Endothelial cell (in vitro differentiated cells): Measurements from ENCODE around the gene C21orf91. TPM values are rescaled to one million over a fixed set of nuclear protein-coding genes. Genes with fewer than 3 reads are reported as not detected.

Source experiments
- DNase-seq: peaks from one replicate; pipeline ENCODE4 v3.0.0; 2021; ENCODE audit warnings: low spot score
- H3K27ac Mint-ChIP-seq: one replicate; pipeline ENCODE4 v1.8.0; 2021; ENCODE audit warnings: mixed read lengths, inconsistent platforms; ENCODE audit not compliant: unreplicated experiment
- H3K27me3 Mint-ChIP-seq: one replicate; pipeline ENCODE4 v1.8.0; 2021; ENCODE audit warnings: mild to moderate bottlenecking, moderate library complexity, mixed read lengths, inconsistent platforms; ENCODE audit not compliant: unreplicated experiment
- H3K36me3 Mint-ChIP-seq: one replicate; pipeline ENCODE4 v1.8.0; 2021; ENCODE audit warnings: mild to moderate bottlenecking, low read depth, mixed read lengths, inconsistent platforms; ENCODE audit not compliant: unreplicated experiment
- H3K4me1 Mint-ChIP-seq: one replicate; pipeline ENCODE4 v1.8.0; 2021; ENCODE audit warnings: mild to moderate bottlenecking, mixed read lengths, inconsistent platforms; ENCODE audit not compliant: unreplicated experiment
- H3K4me3 Mint-ChIP-seq: one replicate; pipeline ENCODE4 v1.8.0; 2021; ENCODE audit warnings: mild to moderate bottlenecking, mixed read lengths, inconsistent platforms; ENCODE audit not compliant: unreplicated experiment
- H3K9me3 Mint-ChIP-seq: one replicate; pipeline ENCODE4 v1.8.0; 2021; ENCODE audit warnings: mixed read lengths, inconsistent platforms; ENCODE audit not compliant: unreplicated experiment
- total RNA-seq: library from RNA; stranded (reverse); fragmentation: NEBNext Ultra II Directional; extraction: Animal tissue kit (Norgen Biotek cat#: 25700); gene quantifications from one replicate; pipeline ENCODE4 v1.2.1, GENCODE V29; 2021; ENCODE audit not compliant: unreplicated experiment
- TF ChIP-seq, protein P1 (sequence below): fragments of 200-600 bp; sonication (generic); IDR thresholded peaks from one replicate; pipeline ENCODE4 v1.5.0; 2021; ENCODE audit warnings: antibody characterized with exemption; ENCODE audit not compliant: unreplicated experiment

C21orf91 gene
- total RNA-seq, 1 donor from 2014 or later = 29.5 TPM

- Mint-ChIP-seq H3K27ac (no peak overlapping the region), H3K4me3 (no peak overlapping the region), H3K4me1 (no peaks in the 10 kb centered on the region)
These were observed 24.5 kb downstream of the C21orf91 start for GRCh38 chr21:17794518-17795145.

DNA sequence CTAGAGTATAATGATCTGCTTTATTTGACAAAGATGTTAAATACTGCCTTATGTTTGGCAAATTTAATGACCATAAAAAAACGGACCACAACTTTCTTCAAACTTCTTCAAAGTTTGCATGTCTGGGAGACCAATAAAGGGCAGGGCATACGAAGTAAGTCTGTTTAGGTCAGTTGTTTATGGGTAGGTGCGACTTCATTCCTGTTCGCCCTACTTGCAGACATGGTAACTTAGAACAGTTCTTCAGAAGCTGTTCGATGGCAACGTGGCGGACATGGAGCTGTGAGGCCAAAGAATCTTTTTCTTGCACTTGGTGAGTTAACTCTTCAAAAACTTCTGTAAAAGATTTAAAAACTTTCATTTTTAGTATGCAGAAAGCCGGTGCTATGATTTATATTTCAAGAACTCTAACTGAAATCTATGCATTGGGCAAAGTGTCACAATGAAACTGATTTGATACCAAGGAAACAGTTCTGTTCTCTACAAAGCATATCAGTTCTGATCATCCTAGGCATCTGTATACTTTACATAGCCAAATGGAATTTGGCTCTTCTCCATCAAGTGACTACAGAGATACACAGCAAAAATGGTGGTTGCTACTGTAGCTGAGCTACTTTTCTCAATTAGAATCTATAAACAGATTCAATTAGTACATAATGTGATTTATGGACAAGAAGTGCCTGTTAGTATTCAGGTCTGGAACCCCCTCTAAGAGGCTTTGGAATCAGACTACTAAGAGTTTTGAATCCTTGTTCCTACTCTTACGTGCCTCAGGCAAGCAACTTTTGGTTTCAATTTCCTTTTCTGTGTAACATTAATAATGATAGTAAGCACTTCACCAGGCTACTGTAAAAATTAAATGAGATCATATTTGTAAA lies 25.7 kb downstream of the C21orf91 start:
- Mint-ChIP-seq H3K27me3 (no peaks in the 10 kb centered on the region), H3K27ac (no peak overlapping the region), H3K4me3 (no peak overlapping the region), H3K4me1 (no peaks in the 10 kb centered on the region), H3K9me3 (no peaks in the 10 kb centered on the region), H3K36me3 (no peaks in the 10 kb centered on the region)
- TF ChIP-seq, protein P1, sequence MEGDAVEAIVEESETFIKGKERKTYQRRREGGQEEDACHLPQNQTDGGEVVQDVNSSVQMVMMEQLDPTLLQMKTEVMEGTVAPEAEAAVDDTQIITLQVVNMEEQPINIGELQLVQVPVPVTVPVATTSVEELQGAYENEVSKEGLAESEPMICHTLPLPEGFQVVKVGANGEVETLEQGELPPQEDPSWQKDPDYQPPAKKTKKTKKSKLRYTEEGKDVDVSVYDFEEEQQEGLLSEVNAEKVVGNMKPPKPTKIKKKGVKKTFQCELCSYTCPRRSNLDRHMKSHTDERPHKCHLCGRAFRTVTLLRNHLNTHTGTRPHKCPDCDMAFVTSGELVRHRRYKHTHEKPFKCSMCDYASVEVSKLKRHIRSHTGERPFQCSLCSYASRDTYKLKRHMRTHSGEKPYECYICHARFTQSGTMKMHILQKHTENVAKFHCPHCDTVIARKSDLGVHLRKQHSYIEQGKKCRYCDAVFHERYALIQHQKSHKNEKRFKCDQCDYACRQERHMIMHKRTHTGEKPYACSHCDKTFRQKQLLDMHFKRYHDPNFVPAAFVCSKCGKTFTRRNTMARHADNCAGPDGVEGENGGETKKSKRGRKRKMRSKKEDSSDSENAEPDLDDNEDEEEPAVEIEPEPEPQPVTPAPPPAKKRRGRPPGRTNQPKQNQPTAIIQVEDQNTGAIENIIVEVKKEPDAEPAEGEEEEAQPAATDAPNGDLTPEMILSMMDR = no peak
- no peak for DNase-seq

More at GRCh38 chr21:17794518-17795145, 24.5 kb downstream of the C21orf91 start:
- no peaks in the 10 kb centered on the region for H3K9me3 Mint-ChIP-seq
- DNase-seq = no peak
- H3K27me3 Mint-ChIP-seq = no peaks in the 10 kb centered on the region
- no peaks in the 10 kb centered on the region for H3K36me3 Mint-ChIP-seq
- TF ChIP-seq, protein P1 = no peak

- Mint-ChIP-seq H3K36me3 (peaks cover 30% of the 10 kb centered on the region), H3K27ac (no peak overlapping the region), H3K4me1 (no peaks in the 10 kb centered on the region), H3K4me3 (no peak overlapping the region), H3K9me3 (no peaks in the 10 kb centered on the region), H3K27me3 (no peaks in the 10 kb centered on the region)
- DNase-seq = no peak
- TF ChIP-seq, protein P1 = no peak
These were observed 29.5 kb downstream of the C21orf91 start for GRCh38 chr21:17789656-17790055.

DNA sequence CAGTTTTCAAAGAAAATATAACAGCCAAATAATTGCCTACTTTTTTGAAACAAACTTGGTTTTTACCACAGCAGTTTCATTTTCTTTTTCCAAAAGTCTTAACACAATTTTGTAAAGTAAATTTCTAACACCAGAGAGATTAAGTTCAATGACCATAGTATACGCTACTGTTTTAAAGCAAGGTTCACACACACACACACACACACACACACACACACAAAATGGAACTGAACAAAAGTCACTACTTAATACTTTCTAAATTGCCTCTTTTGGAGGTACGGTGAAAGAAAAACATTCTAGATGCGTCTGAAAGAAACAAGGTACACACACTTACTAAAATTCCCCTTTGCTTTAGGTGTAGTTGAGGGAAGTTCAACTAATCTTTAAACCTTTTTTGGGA lies 30.1 kb downstream of the C21orf91 start:
- Mint-ChIP-seq H3K4me1 (no peaks in the 10 kb centered on the region), H3K36me3 (peaks cover 34% of the 10 kb centered on the region), H3K27me3 (no peaks in the 10 kb centered on the region), H3K4me3 (no peak overlapping the region), H3K9me3 (no peaks in the 10 kb centered on the region), H3K27ac (no peak overlapping the region)
- DNase-seq = no peak
- TF ChIP-seq, protein P1 = no peak

DNA sequence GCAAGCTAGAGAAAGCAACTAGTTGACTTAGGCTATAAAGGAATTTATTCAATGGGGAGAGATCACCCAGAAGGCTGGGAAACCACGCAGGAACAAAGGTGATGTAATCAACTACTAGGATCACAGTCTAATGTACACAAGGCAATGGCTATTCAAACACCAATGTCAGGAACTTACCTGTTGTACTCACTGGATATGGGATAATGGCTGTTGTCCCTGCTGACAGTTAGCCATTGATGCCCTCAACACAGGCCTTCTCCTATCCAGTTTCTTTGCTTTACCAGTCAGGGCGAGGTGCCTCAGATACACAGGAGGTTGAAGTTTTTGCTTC lies 32.3 kb downstream of the C21orf91 start:
- Mint-ChIP-seq H3K4me3 (peak overlapping the region; percentile 22), H3K27me3 (no peaks in the 10 kb centered on the region), H3K9me3 (no peaks in the 10 kb centered on the region), H3K36me3 (peaks cover 51% of the 10 kb centered on the region), H3K4me1 (no peaks in the 10 kb centered on the region), H3K27ac (no peak overlapping the region)
- TF ChIP-seq, protein P1 = no peak
- no peak for DNase-seq
